Endothelial cell of umbilical vein (primary cell): ENCODE data around the gene RGS1. TPM values are rescaled to one million over a fixed set of nuclear protein-coding genes. Genes with fewer than 3 reads are reported as not detected.
A peak's percentile ranks its signal among the peaks of the same experiment; 100 is the strongest.

ENCODE experiments used
- BruUV-seq: library from RNA; stranded (reverse); fragments of 400-500 nt; replicated peaks from 2 replicates; lab custom pipeline; 2021; lab: Mats Ljungman, UMichigan
- CTCF ChIA-PET: fragments of 300-600, 350-600 bp; sonication (Branson Sonifier 250); formaldehyde crosslinking; loops from one replicate; lab custom pipeline; 2021; ENCODE audit warnings: antibody characterized with exemption, inconsistent platforms; lab: Charles Lee
- POLR2A ChIA-PET: fragments of 300-600, 350-600 bp; sonication (Branson Sonifier 250); formaldehyde crosslinking; loops from one replicate; lab custom pipeline; 2021; ENCODE audit warnings: antibody characterized with exemption, inconsistent platforms; lab: Charles Lee
- DNase-seq: peaks from one replicate; pipeline ENCODE4 v3.0.0-alpha.2; 2011; ENCODE audit warnings: low read depth, low spot score
- FAIRE-seq: peaks from 2 replicates; lab custom pipeline; 2011; peaks lifted over from hg19 to GRCh38; lab: Jason Lieb, UNC
- H2AFZ ChIP-seq: 2 replicates; pipeline ENCODE4 v1.6.0; 2012; ENCODE audit warnings: low read depth, low read length, control low read depth, inconsistent platforms
- H3K27ac ChIP-seq: 2 replicates; pipeline ENCODE4 v1.5.1; 2011; ENCODE audit warnings: low read depth, mild to moderate bottlenecking, control low read depth, low read length, moderate library complexity; ENCODE audit not compliant: insufficient read depth
- H3K27me3 ChIP-seq, 2 experiments: 2 replicates each; pipeline versions ENCODE4 v1.6.0 to v1.6.1; 2011; ENCODE audit warnings: low read length in 2 of 2, mixed read lengths in 1 of 2; ENCODE audit not compliant: control insufficient read depth in 2 of 2, insufficient read depth in 2 of 2
- H3K36me3 ChIP-seq, 2 experiments: 2 replicates in 1 of 2; 3 replicates in 1 of 2; pipeline ENCODE4 v1.5.1; 2011; ENCODE audit warnings: low read length in 2 of 2, mild to moderate bottlenecking in 1 of 2, moderate library complexity in 1 of 2; ENCODE audit not compliant: control insufficient read depth in 2 of 2, insufficient read depth in 2 of 2; ENCODE audit errors: extremely low read depth in 1 of 2
- H3K4me1 ChIP-seq: 3 replicates; pipeline ENCODE4 v1.5.1; 2011; ENCODE audit warnings: mild to moderate bottlenecking, low read length; ENCODE audit not compliant: control insufficient read depth, insufficient read depth; ENCODE audit errors: extremely low read depth
- H3K4me2 ChIP-seq: 2 replicates; pipeline ENCODE4 v1.6.1; 2011; ENCODE audit warnings: low read length, control low read depth, mixed read lengths; ENCODE audit not compliant: insufficient read depth
- H3K4me3 ChIP-seq, 3 experiments: fragments of 200-600 bp in 1 of 3; sonication (generic), shearing (Covaris generic) in 1 of 3; replicated peaks in 1 of 3; 2 replicates each; pipeline ENCODE4 v1.5.1; 2011 to 2016; ENCODE audit warnings: control low read depth in 3 of 3, low read length in 3 of 3, mild to moderate bottlenecking in 2 of 3, inconsistent platforms in 1 of 3, low read depth in 1 of 3, moderate library complexity in 1 of 3; ENCODE audit not compliant: insufficient read depth in 1 of 3
- H3K79me2 ChIP-seq: 2 replicates; pipeline ENCODE4 v1.6.0; 2012; ENCODE audit warnings: low read length, inconsistent platforms; ENCODE audit not compliant: control insufficient read depth, insufficient read depth
- H3K9ac ChIP-seq: replicated peaks from 2 replicates; pipeline ENCODE3; 2011; ENCODE audit warnings: low read length, control low read depth; ENCODE audit not compliant: insufficient read depth; ENCODE audit errors: extremely low read depth
- H3K9me1 ChIP-seq: replicated peaks from 3 replicates; pipeline ENCODE4 v1.6.0; 2011; ENCODE audit warnings: mild to moderate bottlenecking, low read length; ENCODE audit not compliant: control insufficient read depth, insufficient read depth; ENCODE audit errors: extremely low read depth
- H3K9me3 ChIP-seq: replicated peaks from 2 replicates; pipeline ENCODE4 v1.5.1; 2012; ENCODE audit warnings: low read length, inconsistent platforms; ENCODE audit not compliant: control insufficient read depth, insufficient read depth
- H4K20me1 ChIP-seq: replicated peaks from 2 replicates; pipeline ENCODE3; 2011; ENCODE audit warnings: mild to moderate bottlenecking, low read length; ENCODE audit not compliant: control insufficient read depth, insufficient read depth; ENCODE audit errors: extremely low read depth
- CTCF ChIP-seq, 2 donors: IDR thresholded peaks; 1 replicate in 1 of 2; 2 replicates in 1 of 2; pipeline ENCODE4 v1.5.1; 2011; ENCODE audit warnings: low read length in 2 of 2, mild to moderate bottlenecking in 2 of 2, moderate library complexity in 2 of 2, control low read depth in 1 of 2, inconsistent platforms in 1 of 2, low read depth in 1 of 2; ENCODE audit not compliant: insufficient read depth in 1 of 2; ENCODE audit errors: extremely low read depth in 1 of 2
- EZH2 ChIP-seq: IDR thresholded peaks from 2 replicates; pipeline ENCODE4 v1.6.1; 2012; ENCODE audit warnings: borderline replicate concordance, low read depth, mild to moderate bottlenecking, moderate library complexity, low read length, inconsistent platforms; ENCODE audit not compliant: severe bottlenecking
- FOS ChIP-seq: IDR thresholded peaks from 2 replicates; pipeline ENCODE4 v1.6.1; 2011; ENCODE audit warnings: mild to moderate bottlenecking, low read length, moderate library complexity, borderline replicate concordance; ENCODE audit not compliant: insufficient read depth
- GATA2 ChIP-seq: IDR thresholded peaks from 2 replicates; pipeline ENCODE4 v1.7.0; 2011; ENCODE audit warnings: low read depth, mild to moderate bottlenecking, moderate library complexity, mixed read lengths, low read length; ENCODE audit not compliant: insufficient read length, insufficient read depth
- JUN ChIP-seq: IDR thresholded peaks from 2 replicates; pipeline ENCODE4 v1.6.1; 2011; ENCODE audit warnings: borderline replicate concordance, low read depth; ENCODE audit not compliant: insufficient read length, insufficient read depth
- MYC ChIP-seq: IDR thresholded peaks from one replicate; pipeline ENCODE4 v1.6.1; 2011; ENCODE audit warnings: mild to moderate bottlenecking, low read depth, low read length
- POLR2A ChIP-seq: IDR thresholded peaks from 2 replicates; pipeline ENCODE4 v1.6.1; 2012; ENCODE audit warnings: low read depth, mild to moderate bottlenecking, control low read depth, low read length
- POLR2AphosphoS5 ChIP-seq: IDR thresholded peaks from 2 replicates; pipeline ENCODE4 v1.6.1; 2012; ENCODE audit warnings: low read depth, mild to moderate bottlenecking, control low read depth, low read length, moderate library complexity; ENCODE audit not compliant: insufficient read depth
- dilution Hi-C: fragments of 300-500 bp; cut with MboI; formaldehyde crosslinking; loops from one replicate; pipeline ENCODE4 v1.15.0; 2019; ENCODE audit warnings: low sequenced_read_pairs; ENCODE audit not compliant: extremely low pct_ligation_motif_present
- intact Hi-C: fragments of 100-400 bp; cut with micrococcal nuclease; formaldehyde crosslinking; loops from one replicate; pipeline ENCODE4 v1.10.0; 2022
- polyA plus RNA-seq, 4 experiments: library from polyadenylated mRNA; depleted of rRNA in 3 of 4; stranded (reverse) in 3 of 4; unstranded in 1 of 4; fragments of >200 nt; gene quantifications; 2 replicates each; pipeline versions ENCODE4 v1.2.1 to v1.2.3, GENCODE V29; 2011 to 2012; ENCODE audit warnings: missing spikeins in 1 of 4
- total RNA-seq: library from RNA; stranded (reverse); gene quantifications from 2 replicates; pipeline ENCODE4 v1.2.3, GENCODE V29; 2021
- TF ChIP-seq, protein P1 (sequence below): IDR thresholded peaks from 2 replicates; pipeline ENCODE4 v1.6.1; 2011; ENCODE audit not compliant: insufficient read depth, insufficient read length

Gene RGS1
- total and polyA plus RNA-seq, 2 donors (not counting 3 experiments of a cell fraction or from before 2014, with no cell fraction given) = not detected

- peaks cover 41% of the 10 kb centered on the region for H3K4me1 ChIP-seq
- dilution Hi-C loops (no loop called here), intact Hi-C loops (no loop called here)
- no peaks in the 10 kb centered on the region for H3K36me3 ChIP-seq
- no peaks in the 10 kb centered on the region for H3K79me2 ChIP-seq
- H2AFZ ChIP-seq = peak overlapping the region; percentile 4
- FAIRE-seq (peak; percentile 59), DNase-seq (peak; percentile 73)
- H3K9me1 ChIP-seq = no peaks in the 10 kb centered on the region
- peak overlapping the region; percentile 3 for H3K27ac ChIP-seq
- ChIA-PET POLR2A (no interaction called here), CTCF (interaction anchor here (0.8 to 3.2 kb wide), 10 partner anchors 12 to 72 kb away, joined by 3 to 19 read pairs (median 4); no protein-coding TSS in a partner anchor)
- TF ChIP-seq POLR2A (no peak), GATA2 (peak; percentile 58), EZH2 (no peak), FOS (peak; percentile 3), MYC (no peak), JUN (no peak)
- TF ChIP-seq, protein P1, sequence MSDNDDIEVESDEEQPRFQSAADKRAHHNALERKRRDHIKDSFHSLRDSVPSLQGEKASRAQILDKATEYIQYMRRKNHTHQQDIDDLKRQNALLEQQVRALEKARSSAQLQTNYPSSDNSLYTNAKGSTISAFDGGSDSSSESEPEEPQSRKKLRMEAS = no peak
- no peaks in the 10 kb centered on the region for H4K20me1 ChIP-seq
- no peak overlapping the region for H3K4me3 ChIP-seq
- peak overlapping the region; percentile 16 for H3K4me2 ChIP-seq
- H3K9ac ChIP-seq = no peak overlapping the region
- H3K27me3 ChIP-seq = no peaks in the 10 kb centered on the region
- no peaks in the 10 kb centered on the region for H3K9me3 ChIP-seq
- no TSS peak for BruUV-seq
Observed at GRCh38 chr1:192546596-192547190, 28.9 kb upstream of the RGS1 start.

DNA sequence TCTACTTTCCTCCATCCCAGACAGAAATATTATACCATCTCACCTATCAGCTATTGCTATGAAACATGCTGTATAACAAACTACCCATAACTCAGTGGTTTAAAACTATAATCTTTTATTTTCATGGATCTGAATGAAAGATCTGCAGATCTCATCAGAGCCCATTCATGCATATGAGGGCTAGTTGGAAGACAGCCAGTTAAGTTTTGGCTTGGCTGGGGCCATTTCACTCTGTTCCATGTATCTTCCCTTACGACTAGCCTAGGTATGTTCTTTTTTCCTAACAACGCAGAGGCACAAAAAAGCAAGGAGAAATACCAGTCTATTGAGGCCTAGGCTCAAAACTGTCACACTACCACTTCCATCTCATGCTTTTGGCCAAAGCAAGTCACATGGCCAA, 28.1 kb upstream of the RGS1 start:
- Histone ChIP-seq H3K9me1 (no peaks in the 10 kb centered on the region), H3K4me3 (no peak overlapping the region), H3K36me3 (no peaks in the 10 kb centered on the region), H3K27me3 (no peaks in the 10 kb centered on the region), H2AFZ (no peak overlapping the region), H3K27ac (no peak overlapping the region), H3K79me2 (no peaks in the 10 kb centered on the region), H4K20me1 (no peaks in the 10 kb centered on the region), H3K9ac (no peak overlapping the region), H3K4me2 (no peak overlapping the region), H3K4me1 (peaks cover 45% of the 10 kb centered on the region), H3K9me3 (no peaks in the 10 kb centered on the region)
- POLR2A ChIA-PET = no interaction called here
- dilution Hi-C loops = no loop called here
- intact Hi-C loops = no loop called here
- BruUV-seq = no TSS peak
- TF ChIP-seq JUN = no peak
- TF ChIP-seq POLR2AphosphoS5 = no peak
- TF ChIP-seq, protein P1 = no peak
- no peak for TF ChIP-seq EZH2
- no peak for TF ChIP-seq CTCF (IDR thresholded peaks at IDR 0.05; ENCODE audit: extremely low read depth in 1 of 2, insufficient read depth in 1 of 2, low read depth in 1 of 2, low read length in 2 of 2)
- TF ChIP-seq MYC = no peak
- no peak for TF ChIP-seq FOS
- TF ChIP-seq GATA2 = no peak
- no peak for TF ChIP-seq POLR2A
- DNase-seq (no peak), FAIRE-seq (no peak)
- CTCF ChIA-PET = interaction anchor here (0.8 to 3.2 kb wide), 5 partner anchors 11 to 73 kb away, joined by 3 to 19 read pairs (median 3); no protein-coding TSS in a partner anchor
